LNCaP clone FGC (cell line): ENCODE measurements around the gene BDKRB1.
A peak's percentile ranks its signal among the peaks of the same experiment; 100 is the strongest.

Experiments used
- DNase-seq: peaks from one replicate; pipeline ENCODE4 v3.0.0-alpha.2; 2011; ENCODE audit warnings: low read depth
- H3K4me3 ChIP-seq: 2 replicates; pipeline ENCODE4 v1.5.1; 2011; ENCODE audit warnings: mild to moderate bottlenecking, low read depth, low read length, control low read depth
- TF ChIP-seq, protein P1 (sequence below): IDR thresholded peaks from 2 replicates; pipeline ENCODE4 v1.5.1; 2012; ENCODE audit warnings: mild to moderate bottlenecking; ENCODE audit not compliant: control insufficient read depth, insufficient read depth; ENCODE audit errors: extremely low read depth

The BDKRB1 gene

DNA sequence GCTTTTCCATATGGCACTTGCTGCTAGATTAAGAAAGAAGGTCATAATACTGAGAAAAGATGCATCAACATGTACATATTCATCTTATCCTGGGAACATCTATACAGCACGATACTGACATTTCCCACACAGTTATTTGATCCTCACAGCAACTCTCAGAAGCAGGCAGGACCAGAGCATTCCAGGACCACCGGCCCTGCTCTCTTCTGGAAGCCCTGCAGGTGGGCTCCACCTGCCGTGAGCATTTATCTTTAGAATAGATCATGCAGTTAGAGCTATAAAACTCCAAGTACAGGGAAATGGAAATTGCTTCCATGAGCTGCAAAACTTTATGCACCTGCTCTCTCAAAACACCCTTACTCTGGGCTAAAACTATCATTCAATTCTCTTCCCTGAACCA lies 5.5 kb upstream of the BDKRB1 start:
- H3K4me3 ChIP-seq, result no peak overlapping the region
- TF ChIP-seq, protein P1, sequence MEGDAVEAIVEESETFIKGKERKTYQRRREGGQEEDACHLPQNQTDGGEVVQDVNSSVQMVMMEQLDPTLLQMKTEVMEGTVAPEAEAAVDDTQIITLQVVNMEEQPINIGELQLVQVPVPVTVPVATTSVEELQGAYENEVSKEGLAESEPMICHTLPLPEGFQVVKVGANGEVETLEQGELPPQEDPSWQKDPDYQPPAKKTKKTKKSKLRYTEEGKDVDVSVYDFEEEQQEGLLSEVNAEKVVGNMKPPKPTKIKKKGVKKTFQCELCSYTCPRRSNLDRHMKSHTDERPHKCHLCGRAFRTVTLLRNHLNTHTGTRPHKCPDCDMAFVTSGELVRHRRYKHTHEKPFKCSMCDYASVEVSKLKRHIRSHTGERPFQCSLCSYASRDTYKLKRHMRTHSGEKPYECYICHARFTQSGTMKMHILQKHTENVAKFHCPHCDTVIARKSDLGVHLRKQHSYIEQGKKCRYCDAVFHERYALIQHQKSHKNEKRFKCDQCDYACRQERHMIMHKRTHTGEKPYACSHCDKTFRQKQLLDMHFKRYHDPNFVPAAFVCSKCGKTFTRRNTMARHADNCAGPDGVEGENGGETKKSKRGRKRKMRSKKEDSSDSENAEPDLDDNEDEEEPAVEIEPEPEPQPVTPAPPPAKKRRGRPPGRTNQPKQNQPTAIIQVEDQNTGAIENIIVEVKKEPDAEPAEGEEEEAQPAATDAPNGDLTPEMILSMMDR, result no peak
- DNase-seq, result no peak

DNA sequence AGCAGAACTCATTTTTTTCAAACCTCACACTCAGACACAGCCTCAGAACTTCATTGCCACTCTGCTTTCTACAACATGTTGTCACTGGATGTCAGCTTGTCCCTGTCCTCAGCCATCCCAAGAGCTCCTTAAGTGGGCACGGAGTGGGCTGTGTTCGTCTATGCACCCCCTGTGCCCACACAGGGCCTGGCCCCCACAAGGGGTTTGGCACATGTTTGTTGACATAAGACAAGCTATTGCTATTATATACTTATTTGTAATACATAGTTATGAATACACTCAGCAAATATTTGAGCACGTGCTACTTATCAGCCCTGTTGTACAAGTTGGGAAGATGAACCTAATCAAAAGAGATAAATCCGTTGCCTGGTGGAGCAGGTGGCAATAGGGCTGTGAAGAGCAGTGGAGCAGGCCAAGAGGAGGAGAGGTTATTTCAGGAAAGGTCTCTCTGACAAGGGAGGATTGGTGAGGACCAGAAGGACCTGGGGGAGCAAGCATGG lies 4.3 kb upstream of the BDKRB1 start:
- TF ChIP-seq, protein P1, result no peak
- DNase-seq, result peak; percentile 40
- H3K4me3 ChIP-seq, result no peak overlapping the region

DNA sequence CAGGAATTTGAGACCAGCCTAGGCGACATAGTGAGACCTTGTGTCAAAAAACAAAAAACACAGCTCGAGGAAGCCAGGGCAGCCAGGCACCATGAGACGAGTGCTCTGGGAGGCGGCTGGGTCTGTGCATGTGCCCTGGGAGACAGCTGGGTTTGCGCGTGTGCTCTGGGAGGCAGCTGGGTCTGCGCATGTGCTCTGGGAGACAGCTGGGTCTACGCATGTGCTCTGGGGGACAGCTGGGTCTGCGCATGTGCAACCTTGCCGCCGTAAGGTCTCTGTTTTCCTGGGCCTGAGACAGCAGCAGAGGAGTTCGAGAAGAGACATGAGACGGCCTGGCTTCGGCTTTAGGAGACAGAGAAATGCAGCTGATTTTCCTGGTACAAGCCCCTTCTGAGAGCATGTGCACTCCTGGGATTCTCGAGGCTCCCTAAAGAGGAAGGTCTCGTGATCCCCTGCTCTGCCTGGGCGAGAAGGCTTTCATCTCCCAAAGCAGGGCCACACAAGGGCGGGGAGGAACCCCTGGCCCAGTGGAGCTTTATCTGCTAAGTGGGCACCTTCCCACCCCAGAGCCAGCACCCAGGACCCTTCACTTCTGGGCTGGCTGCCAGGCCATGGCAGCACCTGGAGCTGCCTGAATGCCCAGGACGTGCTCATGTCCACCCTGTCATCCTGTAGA lies 3.5 kb upstream of the BDKRB1 start:
- DNase-seq, result no peak
- TF ChIP-seq, protein P1, result no peak
- no peak overlapping the region for H3K4me3 ChIP-seq

DNA sequence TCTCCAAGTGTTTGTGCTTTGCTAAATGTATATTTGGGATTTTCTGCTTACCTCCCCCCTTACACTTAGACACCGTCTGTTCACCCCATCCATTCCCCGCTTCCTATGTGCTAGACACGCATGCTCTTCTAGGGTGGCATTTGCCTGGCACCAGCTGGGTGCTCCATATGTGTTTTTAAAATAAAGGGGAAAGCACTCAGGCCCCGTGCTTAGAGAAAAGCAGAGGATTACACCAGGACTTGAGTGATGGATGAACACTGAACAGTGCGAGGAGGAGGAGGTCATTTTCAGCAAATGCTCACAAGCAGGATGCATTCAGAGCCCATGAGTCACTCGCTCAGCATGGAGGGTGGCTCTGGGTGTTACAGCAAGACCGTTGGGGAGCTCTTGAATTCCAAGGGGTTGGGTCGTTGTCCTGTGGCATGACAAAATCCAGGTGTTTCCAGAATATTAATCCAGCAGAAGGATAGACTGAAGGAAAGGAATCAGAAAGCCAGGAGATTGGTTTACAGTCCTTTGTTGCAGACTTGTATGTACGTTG lies 2.9 kb upstream of the BDKRB1 start:
- no peak for DNase-seq
- TF ChIP-seq, protein P1, result no peak

DNA sequence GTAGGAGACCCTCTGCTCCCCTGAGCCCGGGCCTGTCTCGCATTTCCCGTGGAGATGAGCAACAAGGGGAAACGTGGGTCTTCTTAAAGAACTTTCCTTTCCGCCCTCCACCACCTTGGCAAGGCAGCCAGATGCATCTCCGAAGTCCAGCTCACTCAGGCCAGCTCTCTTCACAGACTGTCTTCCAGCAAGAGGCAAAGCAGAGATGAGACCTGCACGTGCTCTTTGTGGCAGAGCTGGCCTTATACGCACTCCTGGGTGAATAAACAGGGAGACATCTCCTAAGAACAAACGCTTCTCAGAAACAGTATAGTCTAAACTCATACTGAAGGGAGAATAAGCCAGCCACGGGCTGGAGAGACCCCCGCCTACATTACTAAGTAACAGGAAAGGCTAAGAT lies 1.3 kb upstream of the BDKRB1 start:
- DNase-seq, result no peak
- H3K4me3 ChIP-seq, result no peak overlapping the region
- TF ChIP-seq, protein P1, result no peak

More for the DNA sequence above, 2.9 kb upstream of the BDKRB1 start:
- no peak overlapping the region for H3K4me3 ChIP-seq

DNA sequence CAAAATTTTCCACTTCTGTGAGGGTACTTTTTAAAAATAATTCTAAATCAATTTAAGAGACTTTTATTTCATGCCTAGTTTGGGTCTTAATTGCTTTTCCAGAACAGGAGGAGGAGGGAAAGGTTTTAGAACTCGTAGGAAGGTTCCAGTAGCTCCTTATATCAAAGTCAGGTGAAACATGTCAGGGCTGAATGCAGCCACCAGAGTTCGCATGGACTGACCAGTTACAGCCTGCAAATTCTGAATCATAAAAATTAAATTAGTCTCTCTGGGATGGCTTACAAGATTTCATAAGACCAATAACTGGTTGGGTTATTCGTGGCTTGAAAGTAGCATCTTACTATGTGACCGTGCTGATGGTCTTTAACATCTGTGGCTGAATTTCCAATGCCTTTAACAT lies 397 bp downstream of the BDKRB1 start:
- TF ChIP-seq, protein P1, result peak; percentile 9; the same call in 1 of the 2 replicates
- no peak overlapping the region for H3K4me3 ChIP-seq
- no peak for DNase-seq

DNA sequence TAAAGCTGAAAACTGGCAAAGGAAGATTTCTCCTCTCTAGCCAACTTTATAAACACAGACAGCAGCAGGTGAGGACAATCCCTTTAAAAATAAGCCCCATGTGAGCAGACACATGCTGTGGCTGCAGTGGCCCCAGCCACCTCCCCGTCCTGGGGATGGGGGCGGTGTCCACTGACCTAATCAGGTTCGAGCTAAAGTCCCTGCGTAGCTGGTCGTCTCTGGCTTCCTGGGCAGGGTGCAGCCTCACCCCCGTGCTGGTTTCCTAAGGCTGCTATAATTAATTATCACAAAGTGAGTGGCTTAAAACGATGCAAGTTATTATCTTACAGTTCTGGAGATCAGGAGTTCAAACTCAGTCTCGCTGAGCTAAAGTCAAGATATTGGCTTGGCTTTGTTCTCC lies 1.0 kb downstream of the BDKRB1 start:
- H3K4me3 ChIP-seq, result no peak overlapping the region
- no peak for DNase-seq

More for the DNA sequence above, 1.0 kb downstream of the BDKRB1 start:
- TF ChIP-seq, protein P1, result no peak
